ENCODE data around the gene LDLRAD3. TPM values are rescaled to one million over a fixed set of nuclear protein-coding genes. Genes with fewer than 3 reads are reported as not detected.

Gene LDLRAD3
- total RNA-seq, 4 donors from 2014 or later: 0.37 to 43.2 (median 3.7) TPM

DNA sequence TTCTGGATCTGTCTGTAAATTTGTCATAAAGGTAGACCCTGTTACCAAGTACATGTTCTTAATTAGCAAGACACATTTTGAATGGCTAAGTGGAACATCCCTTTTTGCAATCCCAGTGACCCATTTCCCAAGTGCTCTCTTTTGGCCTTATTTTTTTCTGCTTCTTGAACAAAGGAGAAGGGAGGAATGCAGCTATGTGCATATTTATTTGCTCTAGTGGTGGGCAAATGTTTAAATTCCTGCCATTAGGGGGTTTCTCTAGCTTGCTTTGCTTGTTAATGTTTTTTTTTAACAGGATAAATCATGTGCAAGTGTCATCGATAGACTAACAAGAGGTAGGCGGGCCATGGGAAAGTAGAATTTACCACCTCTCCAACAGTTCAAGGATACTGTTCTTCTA is 209.7 kb downstream of the LDLRAD3 start:
- no peaks in the 10 kb centered on the region for H3K36me3 ChIP-seq
- TF ChIP-seq POLR2AphosphoS5 (IDR thresholded peaks at IDR 0.05) (no peak), POLR2A (IDR thresholded peaks at IDR 0.05) (no peak)
- TF ChIP-seq, protein P1, sequence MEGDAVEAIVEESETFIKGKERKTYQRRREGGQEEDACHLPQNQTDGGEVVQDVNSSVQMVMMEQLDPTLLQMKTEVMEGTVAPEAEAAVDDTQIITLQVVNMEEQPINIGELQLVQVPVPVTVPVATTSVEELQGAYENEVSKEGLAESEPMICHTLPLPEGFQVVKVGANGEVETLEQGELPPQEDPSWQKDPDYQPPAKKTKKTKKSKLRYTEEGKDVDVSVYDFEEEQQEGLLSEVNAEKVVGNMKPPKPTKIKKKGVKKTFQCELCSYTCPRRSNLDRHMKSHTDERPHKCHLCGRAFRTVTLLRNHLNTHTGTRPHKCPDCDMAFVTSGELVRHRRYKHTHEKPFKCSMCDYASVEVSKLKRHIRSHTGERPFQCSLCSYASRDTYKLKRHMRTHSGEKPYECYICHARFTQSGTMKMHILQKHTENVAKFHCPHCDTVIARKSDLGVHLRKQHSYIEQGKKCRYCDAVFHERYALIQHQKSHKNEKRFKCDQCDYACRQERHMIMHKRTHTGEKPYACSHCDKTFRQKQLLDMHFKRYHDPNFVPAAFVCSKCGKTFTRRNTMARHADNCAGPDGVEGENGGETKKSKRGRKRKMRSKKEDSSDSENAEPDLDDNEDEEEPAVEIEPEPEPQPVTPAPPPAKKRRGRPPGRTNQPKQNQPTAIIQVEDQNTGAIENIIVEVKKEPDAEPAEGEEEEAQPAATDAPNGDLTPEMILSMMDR (IDR thresholded peaks at IDR 0.05): no peak
- H3K9me3 ChIP-seq: no peaks in the 10 kb centered on the region
- H3K27me3 ChIP-seq: no peaks in the 10 kb centered on the region
- in situ Hi-C loops (cut with MboI; ENCODE audit: low pct_ligation_motif_present in 1 of 4, low pct_unique_long_range_greater_than_20kb in 1 of 4, low sequenced_read_pairs in 3 of 4) (no loop called here), intact Hi-C loops (cut with DNase I; ENCODE audit: low total_unique reads) (no loop called here)
- DNase-seq: no peak
- peaks cover 0 to 10% (median 3%) of the 10 kb centered on the region in 4 donors for H3K4me1 ChIP-seq
- WGBS, 2 donors (ENCODE audit: low coverage in 1 of 2): 93 to 94% methylated on average over 2 of the region's 2 CpGs
- no peak overlapping the region for H3K4me3 ChIP-seq
- no peak overlapping the region for H3K27ac ChIP-seq

GRCh38 chr11:36155124-36155561 is 211.3 kb downstream of the LDLRAD3 start:
- no peaks in the 10 kb centered on the region for H3K9me3 ChIP-seq
- DNase-seq: no peak
- in situ Hi-C loops (cut with MboI; ENCODE audit: low pct_ligation_motif_present in 1 of 4, low pct_unique_long_range_greater_than_20kb in 1 of 4, low sequenced_read_pairs in 3 of 4) (no loop called here), intact Hi-C loops (cut with DNase I; ENCODE audit: low total_unique reads) (no loop called here)
- H3K27me3 ChIP-seq: no peaks in the 10 kb centered on the region
- no peak for TF ChIP-seq POLR2A (IDR thresholded peaks at IDR 0.05)
- no peak for TF ChIP-seq POLR2AphosphoS5 (IDR thresholded peaks at IDR 0.05)
- no peak for TF ChIP-seq EP300 (IDR thresholded peaks at IDR 0.05; ENCODE audit: low read depth)
- TF ChIP-seq, protein P1 (IDR thresholded peaks at IDR 0.05): no peak
- no peaks in the 10 kb centered on the region for H3K36me3 ChIP-seq
- 74 to 82% methylated on average over 7 to 8 of the region's 8 CpGs for WGBS, 2 donors (ENCODE audit: low coverage in 1 of 2)
- peaks cover 0 to 2% (median 0%) of the 10 kb centered on the region in 4 donors for H3K4me1 ChIP-seq
- H3K4me3 ChIP-seq: no peak overlapping the region
- peak overlapping the region in 1 of 4 donors; percentile 3 for H3K27ac ChIP-seq

DNA sequence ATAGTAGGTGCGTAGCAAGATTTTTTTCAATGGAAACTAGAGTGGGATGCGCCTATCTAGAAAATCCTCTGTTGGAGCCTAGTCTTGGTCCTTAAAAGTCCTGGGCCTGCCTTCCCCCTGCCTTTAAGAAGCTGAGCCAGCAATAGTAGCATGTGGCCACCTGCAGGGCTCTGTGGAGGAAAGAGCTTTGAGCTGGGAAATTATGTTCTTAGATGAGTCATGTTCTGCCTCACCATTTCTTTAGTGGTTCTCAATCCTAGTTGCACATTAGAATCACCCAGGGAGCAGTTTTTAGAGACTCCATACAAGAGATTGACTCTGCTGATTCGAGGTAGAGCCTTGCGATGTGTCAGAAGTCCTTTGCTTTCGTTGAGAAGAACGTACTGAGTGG is 211.9 kb downstream of the LDLRAD3 start:
- TF ChIP-seq, protein P1 (IDR thresholded peaks at IDR 0.05): no peak
- TF ChIP-seq POLR2AphosphoS5 (IDR thresholded peaks at IDR 0.05): no peak
- no peak for TF ChIP-seq POLR2A (IDR thresholded peaks at IDR 0.05)
- no peak for TF ChIP-seq EP300 (IDR thresholded peaks at IDR 0.05; ENCODE audit: low read depth)
- WGBS, 2 donors (ENCODE audit: low coverage in 1 of 2): 66 to 77% methylated on average over 3 to 6 of the region's 6 CpGs
- in situ Hi-C loops (cut with MboI; ENCODE audit: low pct_ligation_motif_present in 1 of 4, low pct_unique_long_range_greater_than_20kb in 1 of 4, low sequenced_read_pairs in 3 of 4) (no loop called here), intact Hi-C loops (cut with DNase I; ENCODE audit: low total_unique reads) (no loop called here)
- H3K27ac ChIP-seq: peak overlapping the region in 1 of 4 donors; percentile 30
- DNase-seq: no peak
- H3K4me3 ChIP-seq: no peak overlapping the region
- H3K36me3 ChIP-seq: no peaks in the 10 kb centered on the region
- no peaks in the 10 kb centered on the region for H3K9me3 ChIP-seq
- no peaks in the 10 kb centered on the region for H3K27me3 ChIP-seq
- H3K4me1 ChIP-seq: no peaks in the 10 kb centered on the region

DNA sequence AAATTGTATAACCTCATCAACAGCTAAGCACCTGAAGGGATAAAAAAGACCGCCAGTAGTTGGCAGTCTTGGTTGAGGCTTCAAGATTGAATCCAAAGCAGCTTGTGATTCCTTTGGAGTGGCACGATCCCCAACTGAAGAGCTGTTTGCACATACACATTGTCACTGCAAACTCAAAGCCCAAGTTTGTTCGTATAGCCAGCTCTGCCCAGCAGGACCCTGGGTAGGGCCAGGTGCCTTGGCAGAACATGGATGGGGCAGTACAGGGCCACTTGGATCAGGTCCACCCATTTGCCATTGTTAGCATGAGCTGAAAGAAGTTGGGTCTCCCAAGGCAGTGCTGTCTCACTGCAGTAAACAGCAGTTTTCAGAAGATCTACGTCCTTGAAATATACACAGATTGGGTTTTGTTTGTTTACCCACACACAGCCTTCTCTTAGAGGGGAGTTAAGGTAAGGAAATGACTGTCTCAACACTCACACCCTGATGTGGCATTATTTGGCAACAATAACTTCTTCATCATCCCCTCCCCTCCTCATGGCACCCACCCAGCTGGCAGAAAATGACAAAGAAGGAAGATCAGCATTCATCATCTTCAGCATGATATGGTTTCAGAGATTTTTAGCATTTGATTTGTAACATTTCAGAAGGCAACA is 212.4 kb downstream of the LDLRAD3 start:
- in situ Hi-C loops (cut with MboI; ENCODE audit: low pct_ligation_motif_present in 1 of 4, low pct_unique_long_range_greater_than_20kb in 1 of 4, low sequenced_read_pairs in 3 of 4) (no loop called here), intact Hi-C loops (cut with DNase I; ENCODE audit: low total_unique reads) (no loop called here)
- TF ChIP-seq POLR2A (IDR thresholded peaks at IDR 0.05): no peak
- TF ChIP-seq, protein P1 (IDR thresholded peaks at IDR 0.05): no peak
- no peak for TF ChIP-seq EP300 (IDR thresholded peaks at IDR 0.05; ENCODE audit: low read depth)
- TF ChIP-seq POLR2AphosphoS5 (IDR thresholded peaks at IDR 0.05): no peak
- H3K27ac ChIP-seq: peak overlapping the region in 1 of 4 donors; percentile 30
- H3K36me3 ChIP-seq: no peaks in the 10 kb centered on the region
- no peaks in the 10 kb centered on the region for H3K27me3 ChIP-seq
- H3K9me3 ChIP-seq: no peaks in the 10 kb centered on the region
- H3K4me1 ChIP-seq: no peaks in the 10 kb centered on the region
- no peak for DNase-seq
- 85 to 100% methylated on average over 2 to 4 of the region's 4 CpGs for WGBS, 2 donors (ENCODE audit: low coverage in 1 of 2)
- no peak overlapping the region for H3K4me3 ChIP-seq
